DND-41 (cell line): ENCODE measurements around the gene C1orf167.

Experiments
- EZH2 ChIP-seq: IDR thresholded peaks from 3 replicates; pipeline ENCODE4 v1.6.1; 2012; ENCODE audit warnings: borderline replicate concordance, low read depth, mild to moderate bottlenecking, moderate library complexity, low read length, inconsistent platforms; ENCODE audit not compliant: severe bottlenecking
- TF ChIP-seq, protein P1 (sequence below): IDR thresholded peaks from 2 replicates; pipeline ENCODE4 v1.5.1; 2012; ENCODE audit warnings: borderline replicate concordance, low read length, moderate library complexity, mild to moderate bottlenecking; ENCODE audit not compliant: poor library complexity, severe bottlenecking; ENCODE audit errors: extremely low read depth

DNA sequence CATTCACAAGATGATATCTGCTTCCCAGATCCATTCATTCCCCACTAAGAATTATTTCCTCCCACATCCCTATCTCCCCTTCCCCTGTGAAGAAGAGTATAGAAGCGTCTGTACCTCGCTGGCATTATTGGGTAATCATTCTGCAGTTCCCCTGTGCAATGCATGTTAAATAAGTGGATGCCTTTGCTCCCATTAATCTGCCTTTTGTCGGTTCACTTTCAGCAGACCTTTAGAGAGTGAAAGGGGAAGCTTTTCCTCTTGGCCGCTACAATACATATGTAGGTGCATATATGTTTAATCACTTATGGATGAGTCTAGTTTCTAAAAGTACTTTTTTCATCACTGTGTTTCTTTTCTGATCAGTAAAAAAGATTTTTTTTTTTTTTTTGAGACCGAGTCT, 51.0 kb downstream of the C1orf167 start:
- TF ChIP-seq, protein P1, sequence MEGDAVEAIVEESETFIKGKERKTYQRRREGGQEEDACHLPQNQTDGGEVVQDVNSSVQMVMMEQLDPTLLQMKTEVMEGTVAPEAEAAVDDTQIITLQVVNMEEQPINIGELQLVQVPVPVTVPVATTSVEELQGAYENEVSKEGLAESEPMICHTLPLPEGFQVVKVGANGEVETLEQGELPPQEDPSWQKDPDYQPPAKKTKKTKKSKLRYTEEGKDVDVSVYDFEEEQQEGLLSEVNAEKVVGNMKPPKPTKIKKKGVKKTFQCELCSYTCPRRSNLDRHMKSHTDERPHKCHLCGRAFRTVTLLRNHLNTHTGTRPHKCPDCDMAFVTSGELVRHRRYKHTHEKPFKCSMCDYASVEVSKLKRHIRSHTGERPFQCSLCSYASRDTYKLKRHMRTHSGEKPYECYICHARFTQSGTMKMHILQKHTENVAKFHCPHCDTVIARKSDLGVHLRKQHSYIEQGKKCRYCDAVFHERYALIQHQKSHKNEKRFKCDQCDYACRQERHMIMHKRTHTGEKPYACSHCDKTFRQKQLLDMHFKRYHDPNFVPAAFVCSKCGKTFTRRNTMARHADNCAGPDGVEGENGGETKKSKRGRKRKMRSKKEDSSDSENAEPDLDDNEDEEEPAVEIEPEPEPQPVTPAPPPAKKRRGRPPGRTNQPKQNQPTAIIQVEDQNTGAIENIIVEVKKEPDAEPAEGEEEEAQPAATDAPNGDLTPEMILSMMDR, result no peak
- no peak for TF ChIP-seq EZH2
